HCT116 (cell line): ENCODE measurements around the gene IPO11. TPM values are rescaled to one million over a fixed set of nuclear protein-coding genes. Genes with fewer than 3 reads are reported as not detected.

Experiments
- ATAC-seq: fragments of 200-7000 bp; cut with Tn5 transposase; 2 replicates; pipeline ENCODE4 v1.9.1; 2020; ENCODE audit warnings: mild to moderate bottlenecking, moderate library complexity
- BruUV-seq: library from RNA; stranded (reverse); fragments of 400-500 nt; replicated peaks from 2 replicates; lab custom pipeline; 2021; lab: Mats Ljungman, UMichigan
- CTCF ChIA-PET: fragments of 300-600 bp; sonication (Branson Sonifier 250); formaldehyde crosslinking; loops from one replicate; lab custom pipeline; 2021; ENCODE audit warnings: antibody characterized with exemption; lab: Charles Lee
- POLR2A ChIA-PET: fragments of 300-600, 350-600 bp; sonication (Branson Sonifier 250); formaldehyde crosslinking; loops from one replicate; lab custom pipeline; 2021; ENCODE audit warnings: antibody characterized with exemption; lab: Charles Lee
- RAD21 ChIA-PET, 2 experiments: fragments of 300-600 bp; sonication (Branson Sonifier 250); formaldehyde crosslinking; loops; one replicate each; lab custom pipeline; 2023; ENCODE audit warnings: low total read pairs in 2 of 2; ENCODE audit not compliant: uncharacterized antibody in 2 of 2, unreplicated experiment in 2 of 2, low non-redundant PET in 1 of 2; lab: Charles Lee
- DNase-seq: peaks from one replicate; pipeline ENCODE4 v3.0.0-alpha.2; 2010; ENCODE audit warnings: low read depth, low spot score
- H2AFZ ChIP-seq: fragments of 200-600 bp; shearing (Covaris generic), sonication (generic); 2 replicates; pipeline ENCODE4 v1.6.1; 2017; ENCODE audit warnings: low read depth, mixed run types, mixed read lengths, antibody characterized with exemption, low read length; ENCODE audit not compliant: poor library complexity, severe bottlenecking
- H3K27ac ChIP-seq: 2 replicates; pipeline ENCODE4 v1.5.1; 2012; ENCODE audit warnings: low read depth, low read length
- H3K27me3 ChIP-seq: fragments of 200-600 bp; sonication (generic); 2 replicates; pipeline ENCODE4 v1.6.1; 2016; ENCODE audit warnings: mixed run types, low read length, mixed read lengths; ENCODE audit not compliant: insufficient read depth
- H3K36me3 ChIP-seq, 2 experiments: fragments of 200-500 bp in 1 of 2; fragments of 200-600 bp in 1 of 2; sonication (Bioruptor generic) in 1 of 2; sonication (generic) in 1 of 2; 2 replicates each; pipeline versions ENCODE4 v1.5.1 to v1.6.1; 2014 to 2016; ENCODE audit warnings: low read length in 2 of 2, inconsistent platforms in 1 of 2, mixed read lengths in 1 of 2, mixed run types in 1 of 2; ENCODE audit not compliant: insufficient read depth in 2 of 2, control insufficient read depth in 1 of 2
- H3K4me1 ChIP-seq, 2 experiments: fragments of 200-600 bp in 1 of 2; sonication (generic) in 1 of 2; 2 replicates each; pipeline versions ENCODE4 v1.5.1 to v1.6.1; 2012 to 2017; ENCODE audit warnings: low read length in 2 of 2, inconsistent platforms in 1 of 2, mild to moderate bottlenecking in 1 of 2, mixed read lengths in 1 of 2, mixed run types in 1 of 2, moderate library complexity in 1 of 2; ENCODE audit not compliant: insufficient read depth in 2 of 2, control insufficient read depth in 1 of 2
- H3K4me2 ChIP-seq: fragments of 200-600 bp; sonication (generic); 2 replicates; pipeline ENCODE4 v1.6.1; 2017; ENCODE audit warnings: mixed run types, low read length, mixed read lengths
- H3K4me3 ChIP-seq, 2 experiments: fragments of 200-600 bp in 1 of 2; sonication (generic) in 1 of 2; replicated peaks in 1 of 2; 2 replicates each; pipeline ENCODE4 v1.5.1; 2011 to 2016; ENCODE audit warnings: low read length in 2 of 2, control low read depth in 1 of 2, low read depth in 1 of 2, mild to moderate bottlenecking in 1 of 2, mixed read lengths in 1 of 2, mixed run types in 1 of 2
- H3K79me2 ChIP-seq: fragments of 200-600 bp; sonication (generic); 2 replicates; pipeline ENCODE4 v1.6.1; 2017; ENCODE audit warnings: mild to moderate bottlenecking, mixed run types, low read length, moderate library complexity, mixed read lengths; ENCODE audit not compliant: insufficient read depth
- H3K9ac ChIP-seq: fragments of 200-600 bp; sonication (generic); 2 replicates; pipeline ENCODE4 v1.6.1; 2016; ENCODE audit warnings: low read length, mixed read lengths
- H3K9me2 ChIP-seq: fragments of 200-600 bp; sonication (generic), shearing (Covaris generic); 2 replicates; pipeline ENCODE4 v1.6.1; 2017; ENCODE audit warnings: mixed run types, mild to moderate bottlenecking, moderate library complexity; ENCODE audit not compliant: insufficient read depth
- H3K9me3 ChIP-seq, 2 experiments: fragments of 200-500 bp in 1 of 2; fragments of 200-600 bp in 1 of 2; sonication (Bioruptor generic) in 1 of 2; sonication (generic) in 1 of 2; 2 replicates each; pipeline ENCODE4 v1.6.1; 2014 to 2017; ENCODE audit warnings: low read length in 2 of 2, mixed read lengths in 2 of 2, inconsistent platforms in 1 of 2, low read depth in 1 of 2, mild to moderate bottlenecking in 1 of 2, mixed run types in 1 of 2, moderate library complexity in 1 of 2; ENCODE audit not compliant: control insufficient read depth in 1 of 2, insufficient read depth in 1 of 2
- H4K20me1 ChIP-seq: fragments of 200-600 bp; sonication (generic), shearing (Covaris generic); 2 replicates; pipeline ENCODE4 v1.6.1; 2017; ENCODE audit warnings: mixed run types, mild to moderate bottlenecking, moderate library complexity; ENCODE audit not compliant: insufficient read depth
- CEBPB ChIP-seq: IDR thresholded peaks from 2 replicates; pipeline ENCODE4 v1.6.1; 2012; ENCODE audit warnings: low read depth
- EGR1 ChIP-seq: IDR thresholded peaks from 2 replicates; pipeline ENCODE4 v1.6.1; 2012; ENCODE audit warnings: low read depth
- EZH2phosphoT487 ChIP-seq: fragments of 200-600 bp; IDR thresholded peaks from 2 replicates; pipeline ENCODE4 v1.6.1; 2018; ENCODE audit warnings: antibody characterized with exemption, borderline replicate concordance
- FOSL1 ChIP-seq: IDR thresholded peaks from 2 replicates; pipeline ENCODE4 v1.6.1; 2012; ENCODE audit warnings: low read depth
- JUND ChIP-seq: IDR thresholded peaks from 2 replicates; pipeline ENCODE4 v1.6.1; 2012
- MAX ChIP-seq: IDR thresholded peaks from 2 replicates; pipeline ENCODE4 v1.6.1; 2012
- POLR2AphosphoS5 ChIP-seq: IDR thresholded peaks from 2 replicates; pipeline ENCODE4 v1.6.1; 2011; ENCODE audit warnings: mild to moderate bottlenecking, low read depth, low read length, moderate library complexity
- RAD21 ChIP-seq: IDR thresholded peaks from 2 replicates; pipeline ENCODE4 v1.6.1; 2012; ENCODE audit warnings: low read depth, mild to moderate bottlenecking
- SP1 ChIP-seq: IDR thresholded peaks from 2 replicates; pipeline ENCODE4 v1.6.1; 2012; ENCODE audit warnings: low read depth
- TCF7L2 ChIP-seq: IDR thresholded peaks from 2 replicates; pipeline ENCODE4 v1.7.0; 2011; ENCODE audit warnings: borderline replicate concordance, inconsistent platforms; ENCODE audit not compliant: insufficient read depth, insufficient read length; ENCODE audit errors: extremely low read depth
- ZNF274 ChIP-seq: fragments of 200-500 bp; sonication (Bioruptor generic); IDR thresholded peaks from 2 replicates; pipeline ENCODE4 v1.6.1; 2014; ENCODE audit warnings: mild to moderate bottlenecking, low read depth, low read length, inconsistent platforms
- intact Hi-C: fragments of 100-400 bp; cut with micrococcal nuclease; formaldehyde crosslinking; loops from 2 replicates; pipeline ENCODE4 v1.10.0; 2022
- total RNA-seq: library from RNA; stranded (reverse); gene quantifications from one replicate; pipeline ENCODE4 v1.2.1, GENCODE V29; 2021; ENCODE audit not compliant: unreplicated experiment

The IPO11 gene
- total RNA-seq, 1 experiment from 2014 or later: 55.1 TPM

- no peaks in the 10 kb centered on the region for H4K20me1 ChIP-seq
- TF ChIP-seq CEBPB (no peak), EZH2phosphoT487 (no peak), RAD21 (peak; percentile 25; the same call in 1 of the 2 replicates), JUND (no peak), POLR2AphosphoS5 (no peak)
- TF ChIP-seq, all 23 proteins: peak for 1
- POLR2A ChIA-PET: no interaction called here
- intact Hi-C loops: no loop called here
- Histone ChIP-seq H3K36me3 (no peaks in the 10 kb centered on the region; a peak in 1 of 4 replicates), H3K27me3 (no peaks in the 10 kb centered on the region), H3K4me3 (no peak overlapping the region), H2AFZ (no peak overlapping the region), H3K27ac (no peak overlapping the region), H3K9me3 (no peaks in the 10 kb centered on the region), H3K79me2 (no peaks in the 10 kb centered on the region), H3K4me2 (no peak overlapping the region), H3K9ac (no peak overlapping the region), H3K4me1 (peaks cover 0 to 6% of the 10 kb centered on the region in 2 experiments; a peak in 2 of 4 replicates), H3K9me2 (no peaks in the 10 kb centered on the region)
- CTCF ChIA-PET: no interaction called here
- RAD21 ChIA-PET: no interaction called here
- no TSS peak for BruUV-seq
- ATAC-seq: no peak
- DNase-seq: no peak
These were observed 176.9 kb downstream of the IPO11 start for GRCh38 chr5:62589504-62589903.

- Histone ChIP-seq H3K9ac (no peak overlapping the region), H3K27me3 (no peaks in the 10 kb centered on the region), H3K27ac (no peak overlapping the region), H3K9me3 (no peaks in the 10 kb centered on the region), H3K4me2 (no peak overlapping the region), H3K4me3 (no peak overlapping the region), H4K20me1 (no peaks in the 10 kb centered on the region), H2AFZ (no peak overlapping the region), H3K9me2 (no peaks in the 10 kb centered on the region), H3K4me1 (peaks cover 0 to 4% of the 10 kb centered on the region in 2 experiments; a peak in 2 of 4 replicates)
- no peak for ATAC-seq
- BruUV-seq: no TSS peak
- ChIA-PET POLR2A (no interaction called here), CTCF (no interaction called here)
- TF ChIP-seq ZNF274: no peak
- TF ChIP-seq EGR1: no peak
- TF ChIP-seq JUND: no peak
- TF ChIP-seq EZH2phosphoT487: no peak
- no peak for TF ChIP-seq TCF7L2
- TF ChIP-seq SP1: no peak
- no peak for TF ChIP-seq MAX
- TF ChIP-seq CEBPB: no peak
- no peak for TF ChIP-seq FOSL1
- TF ChIP-seq, all 23 proteins: peak for 0
- no peak for DNase-seq
- RAD21 ChIA-PET: no interaction called here
- no peaks in the 10 kb centered on the region; a peak in 1 of 4 replicates for H3K36me3 ChIP-seq
- intact Hi-C loops: no loop called here
- no peaks in the 10 kb centered on the region for H3K79me2 ChIP-seq
These were observed 177.8 kb downstream of the IPO11 start for GRCh38 chr5:62590387-62590786.
